ENCODE results near the gene GAS2L1.

GAS2L1 gene
- total RNA-seq: 0.54 to 0.62 reads per million in 2 donors

DNA sequence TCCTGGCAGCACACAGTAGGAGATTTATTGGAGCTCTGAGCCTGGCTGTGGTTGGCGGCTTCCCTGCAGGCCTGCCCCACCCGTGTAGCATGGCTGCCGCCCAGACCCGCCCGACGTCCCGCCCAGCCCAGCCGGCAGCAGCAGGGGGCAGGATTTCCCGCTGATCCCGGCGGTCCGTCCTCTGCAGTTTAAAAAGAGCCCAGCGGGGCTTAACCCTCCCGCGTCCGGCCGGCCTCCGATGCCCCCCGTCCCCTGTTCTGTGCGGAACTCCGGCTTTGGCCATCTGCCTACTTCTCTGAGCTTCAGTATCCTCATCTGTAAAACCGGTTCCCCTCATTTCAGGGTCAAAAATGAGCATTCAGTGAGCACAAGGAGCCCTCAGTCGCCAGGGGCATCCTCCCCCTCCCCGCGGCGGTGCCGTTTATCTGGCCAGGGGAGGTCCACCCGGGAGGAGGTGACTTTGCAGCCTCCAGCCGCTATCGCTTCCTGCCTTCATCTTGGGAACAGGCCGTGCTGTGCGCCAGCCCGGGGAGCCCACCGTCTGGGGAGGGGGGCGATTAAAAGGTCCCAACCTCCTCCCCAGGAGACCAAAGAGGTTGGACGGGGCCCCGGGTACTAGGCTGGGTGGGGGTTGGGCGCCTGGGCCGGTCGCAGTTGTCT, at the start of gene GAS2L1:
Gene GAS2L1, plus strand, starts transcription at position 476 of the 660 bp plus-strand sequence. CDS start 1,456 bp downstream, outside the sequence.
- peak in 3 of 5 experiments; percentile 24 to 66 (median 25) for DNase-seq

DNA sequence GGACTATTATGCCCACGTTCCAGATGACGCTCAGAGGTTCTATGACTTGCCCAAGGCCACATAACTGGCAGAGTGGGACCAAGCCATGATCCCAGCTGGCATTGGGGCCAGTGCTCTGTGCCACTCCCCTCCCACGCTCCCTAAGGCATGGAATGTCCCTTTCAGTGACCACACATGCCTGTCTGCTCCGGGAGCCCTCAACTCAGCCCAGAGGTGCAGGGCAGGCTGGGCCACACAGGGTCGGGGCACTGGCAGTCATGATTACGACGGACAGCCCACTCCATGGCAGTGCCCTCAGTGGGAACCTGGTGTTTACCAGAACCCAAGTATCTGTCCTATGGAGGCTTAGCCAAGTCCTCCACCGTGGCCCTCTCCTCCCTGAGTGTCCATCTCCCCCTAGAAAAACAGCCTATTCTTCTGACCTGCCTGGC, 48.7 kb upstream of the GAS2L1 start:
- no peak for DNase-seq

- DNase-seq: no peak
These were observed 47.8 kb upstream of the GAS2L1 start for GRCh38 chr22:29258407-29259252.

GRCh38 chr22:29259253-29259899, 47.1 kb upstream of the GAS2L1 start:
- no peak for DNase-seq

DNA sequence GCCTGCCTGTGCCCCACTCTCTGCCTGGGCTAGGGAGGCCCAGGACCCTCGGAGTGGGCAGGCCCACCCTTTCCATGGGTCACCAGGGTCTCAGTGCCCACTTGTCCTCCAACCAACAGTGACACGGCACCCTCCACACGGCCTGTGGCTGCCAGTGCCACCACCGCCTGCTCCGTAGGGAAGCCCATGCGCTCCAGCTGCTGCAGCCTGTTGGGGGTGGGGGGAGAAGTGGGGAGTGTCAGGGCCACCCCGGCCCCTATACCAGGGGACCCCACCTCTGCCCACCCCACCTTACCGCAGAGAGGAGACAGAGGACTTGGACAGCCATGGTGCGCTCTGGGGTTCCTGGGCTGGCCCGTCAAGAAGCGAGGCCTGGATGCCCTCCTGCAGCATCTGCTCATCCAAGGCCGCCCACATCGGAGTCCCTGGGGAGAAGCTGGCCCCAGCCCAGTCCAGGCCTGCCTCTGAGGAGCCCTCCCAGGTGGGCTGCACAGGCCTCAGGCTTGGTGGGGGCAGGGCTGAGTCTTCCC, 46.4 kb upstream of the GAS2L1 start:
- DNase-seq: no peak

DNA sequence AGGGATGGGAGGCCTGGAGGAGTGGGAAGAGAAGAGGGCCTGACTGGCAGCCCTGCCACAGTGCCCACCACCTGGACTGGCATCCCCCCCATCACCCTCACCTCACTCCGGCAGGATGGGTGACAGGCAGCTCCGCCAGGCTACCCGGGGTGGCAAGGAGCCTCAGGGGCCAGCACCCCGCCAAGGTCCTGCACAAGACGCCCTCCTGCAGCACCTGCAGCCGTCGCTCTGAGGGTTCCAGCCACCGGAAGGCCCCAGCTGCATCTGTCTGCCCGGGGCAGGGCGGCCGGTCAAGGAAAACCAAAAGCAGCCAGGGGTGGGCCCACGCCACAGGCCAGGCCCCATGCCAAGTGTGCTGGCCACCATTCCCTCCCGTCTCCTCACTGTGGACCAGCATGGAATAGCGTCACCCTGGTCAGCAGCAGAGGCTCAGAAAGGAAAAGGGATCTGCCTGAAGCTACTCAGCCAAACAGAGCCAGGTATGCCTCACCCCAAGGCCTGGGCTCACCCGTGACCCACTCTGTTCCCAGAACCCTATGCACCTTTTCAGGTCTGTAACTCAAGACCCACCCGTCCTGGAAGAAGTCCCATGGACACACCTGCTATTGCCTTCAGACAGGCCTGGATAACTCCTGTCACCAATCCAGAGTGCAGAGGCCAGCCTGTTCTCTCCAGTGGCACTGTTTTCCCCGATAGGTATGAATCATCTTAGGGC, 45.7 kb upstream of the GAS2L1 start:
- DNase-seq: no peak

- DNase-seq: no peak
These were observed 42.6 kb upstream of the GAS2L1 start for GRCh38 chr22:29263791-29264276.

GRCh38 chr22:29265305-29265704, 41.1 kb upstream of the GAS2L1 start:
- DNase-seq: no peak

DNA sequence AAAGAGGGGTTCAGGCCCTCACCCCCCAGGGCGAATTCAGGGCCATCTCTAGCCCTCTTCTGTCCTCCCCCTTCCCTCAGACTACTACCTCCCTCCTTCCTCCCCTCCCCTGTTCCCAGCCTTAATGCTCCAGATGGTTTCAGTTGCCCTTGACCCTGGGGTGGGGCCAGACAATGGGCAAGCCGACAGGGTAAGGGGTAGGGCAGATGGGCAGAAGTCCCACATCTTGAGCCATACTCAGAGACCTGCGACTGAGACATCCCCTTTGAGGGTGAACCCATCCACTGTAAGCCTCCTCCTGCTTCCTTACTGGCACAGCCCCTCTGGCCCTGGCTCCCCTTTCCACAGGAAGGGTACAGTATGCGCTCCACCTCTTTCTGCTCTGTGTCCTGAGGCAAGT, 40.5 kb upstream of the GAS2L1 start:
- DNase-seq: no peak

GRCh38 chr22:29266564-29267461, 39.6 kb upstream of the GAS2L1 start:
- peak in 1 of 5 experiments; percentile 7 for DNase-seq

DNA sequence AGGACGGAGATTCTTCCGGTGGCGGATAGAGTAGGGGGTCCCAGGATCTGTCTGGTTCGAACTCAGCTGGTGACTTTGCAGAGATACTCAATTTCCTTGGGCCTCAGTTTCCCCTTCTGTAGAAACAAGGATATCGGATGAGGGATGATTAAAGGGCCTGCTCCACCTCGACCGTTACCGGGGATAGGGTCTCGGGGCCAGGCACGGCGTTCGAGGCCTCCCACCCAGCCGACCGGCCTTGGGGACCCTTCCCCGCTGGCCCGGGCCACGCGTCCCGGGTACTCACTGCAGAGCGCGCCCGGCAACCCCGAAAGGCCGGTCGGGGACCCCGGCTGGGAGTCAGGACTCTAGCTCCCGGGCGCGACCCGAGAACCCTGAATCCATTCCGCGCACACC, 39.0 kb upstream of the GAS2L1 start:
- DNase-seq: no peak

DNA sequence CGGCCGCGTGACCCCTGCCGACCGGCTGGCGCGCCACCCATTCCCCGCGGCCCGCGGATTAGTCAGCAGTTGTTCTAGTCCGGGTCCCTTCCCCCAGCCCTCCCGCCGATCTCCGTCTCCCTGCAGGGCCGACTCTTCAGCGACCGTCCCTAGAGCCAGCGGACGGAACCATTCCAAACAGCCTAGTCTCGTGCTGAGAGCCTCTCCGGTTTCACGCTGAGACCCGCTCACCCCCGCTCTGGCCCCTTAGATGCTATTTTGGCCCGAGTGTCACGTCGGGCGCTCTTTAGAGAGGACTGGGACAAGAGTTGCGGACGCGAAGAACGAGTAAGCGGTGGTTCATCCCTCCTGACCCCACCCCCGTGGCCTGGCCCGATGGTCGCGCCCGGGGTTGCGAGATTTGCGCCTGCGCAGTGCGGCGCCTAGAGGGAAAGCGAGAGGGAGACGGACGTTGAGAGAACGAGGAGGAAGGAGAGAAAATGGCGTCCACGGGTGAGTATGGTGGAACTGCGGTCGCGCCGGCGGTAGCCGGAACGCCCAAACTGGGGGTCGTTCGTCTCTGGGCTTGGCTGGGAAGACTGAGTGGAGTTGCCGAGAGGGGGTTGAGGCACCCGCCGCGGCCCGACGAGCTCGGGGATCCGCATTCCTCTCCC, 38.5 kb upstream of the GAS2L1 start, which contains the start of the genes EWSR1 and RHBDD3:
Gene EWSR1, plus strand, starts transcription at position 411 of the 653 bp plus-strand sequence. Its CDS starts 69 bp downstream, at position 480.
Gene RHBDD3, minus strand, starts transcription at position 124 of the 653 bp plus-strand sequence. CDS start 2,355 bp downstream, outside the sequence.
- peak; percentile 91 to 96 (median 93) for DNase-seq

GRCh38 chr22:29268511-29269229, 37.8 kb upstream of the GAS2L1 start:
- peak in 4 of 5 experiments; percentile 18 to 67 (median 38) for DNase-seq

DNA sequence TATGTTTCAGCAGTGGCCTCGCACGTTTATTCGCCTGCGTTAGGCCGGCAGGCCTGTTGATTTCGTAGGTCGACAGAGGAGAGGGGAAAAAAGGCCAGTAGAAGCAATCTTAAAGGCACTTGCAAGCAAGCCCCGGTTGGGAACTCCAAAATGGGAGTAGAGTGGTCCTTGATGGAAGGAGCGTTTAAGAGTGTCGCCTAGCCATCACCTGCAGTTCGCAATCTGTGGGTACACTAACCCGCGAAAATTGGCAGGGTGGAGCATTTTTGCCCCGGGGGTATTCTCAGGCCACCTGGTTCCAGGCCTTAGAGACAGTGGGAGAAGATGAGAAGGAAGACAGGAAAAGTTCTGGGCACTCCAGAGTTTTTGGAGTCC, 37.2 kb upstream of the GAS2L1 start:
- peak in 1 of 5 experiments; percentile 19 for DNase-seq

DNA sequence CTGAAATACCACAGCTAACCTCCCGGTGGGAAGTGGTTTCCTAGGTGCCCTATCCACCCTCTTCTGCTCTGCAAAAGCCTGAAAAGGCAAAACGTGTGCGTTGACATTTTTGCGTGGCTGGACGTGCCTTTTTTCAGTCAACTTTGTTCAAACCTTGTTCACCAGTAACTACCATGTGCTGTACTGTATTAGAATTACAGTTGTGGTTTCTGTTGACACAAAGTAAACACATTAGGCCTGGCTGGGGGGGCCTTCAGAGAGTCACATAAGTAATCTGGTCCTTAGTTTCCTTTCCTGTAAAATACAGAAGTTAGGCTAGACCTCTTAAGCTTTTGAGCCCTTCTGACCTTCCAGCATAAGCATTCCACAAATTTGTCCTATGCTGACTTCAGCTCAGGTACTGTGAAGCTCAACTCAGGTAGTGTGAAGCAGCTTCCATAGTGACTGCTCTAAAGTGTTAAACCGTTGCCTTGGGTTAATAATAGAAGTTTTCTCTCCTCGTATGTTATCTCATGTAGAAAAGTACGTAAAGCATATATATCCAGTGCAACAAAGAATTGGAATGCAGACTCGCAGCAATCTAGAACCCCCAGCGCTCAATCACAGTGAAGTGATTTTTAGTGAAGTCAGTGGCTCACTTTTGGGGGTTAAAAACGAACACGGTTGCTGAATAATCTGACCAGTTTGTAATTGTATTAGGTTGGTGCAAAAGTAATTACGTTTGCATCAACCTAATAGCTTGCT, 36.5 kb upstream of the GAS2L1 start:
- DNase-seq: peak in 1 of 5 experiments; percentile 40

DNA sequence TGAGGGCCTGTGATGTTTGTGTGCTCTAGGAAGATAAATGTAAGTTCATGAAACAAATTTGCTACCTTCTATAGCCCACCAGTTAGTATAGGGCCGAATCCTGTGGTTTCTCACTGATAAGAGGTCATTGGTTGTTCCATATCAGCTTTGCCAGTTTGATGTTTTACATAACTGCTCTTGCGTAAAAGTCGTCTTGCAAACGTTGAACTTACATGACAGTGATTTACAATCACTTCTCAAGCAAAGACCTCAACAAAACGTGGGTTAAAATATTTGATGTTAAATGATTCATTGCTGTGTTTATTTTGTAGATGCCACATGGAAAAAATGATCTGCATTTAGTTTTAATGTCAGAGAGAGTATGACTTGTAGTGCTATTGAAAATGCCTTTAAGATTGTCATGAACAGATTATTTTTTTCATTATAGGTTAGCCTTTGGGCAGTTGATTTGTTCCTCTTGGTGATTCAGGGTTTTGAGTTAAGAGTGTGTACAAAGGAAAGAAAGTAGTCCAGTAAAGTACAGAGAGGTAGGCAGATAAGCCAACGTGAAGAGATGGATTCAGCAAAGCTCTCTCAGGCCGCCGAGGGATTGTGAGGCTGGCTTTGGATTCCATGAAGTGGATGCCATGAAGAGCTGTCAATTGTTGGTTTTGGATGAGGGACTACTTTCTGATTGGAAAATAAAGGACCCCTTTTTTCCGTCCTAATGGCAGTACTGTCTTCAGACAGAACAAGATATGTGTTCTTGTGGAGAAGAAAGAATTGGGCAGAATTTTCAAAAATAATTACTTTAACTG, 35.8 kb upstream of the GAS2L1 start:
- DNase-seq: no peak

DNA sequence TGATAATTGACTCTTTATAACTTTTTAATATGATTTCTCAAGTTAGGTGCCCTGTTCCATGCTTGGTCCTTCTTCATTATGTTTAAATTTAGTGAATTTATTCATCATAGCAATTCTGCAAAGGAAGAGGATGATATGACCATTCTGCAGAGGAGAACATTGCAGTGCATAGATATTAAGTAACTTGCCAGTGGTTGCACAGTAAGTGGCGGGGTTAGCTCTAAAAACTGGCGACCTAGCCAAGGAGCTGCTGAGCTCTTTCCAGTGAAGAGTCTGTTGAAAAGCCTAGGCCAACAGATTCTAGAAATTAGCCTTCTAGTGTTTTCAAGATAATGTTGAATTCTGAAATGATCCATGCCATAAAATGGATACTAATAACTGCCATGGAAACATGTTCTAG, 33.8 kb upstream of the GAS2L1 start:
- DNase-seq: no peak

- DNase-seq: no peak
These were observed 31.3 kb upstream of the GAS2L1 start for GRCh38 chr22:29275167-29275566.

Measured in T-helper 2 cell (primary cell).